OCI-LY3 (cell line): ENCODE measurements around the gene GNAI2.
"Not testable (repeated sequence)": the region's sequence is repeated elsewhere in the genome, so short reads cannot be mapped to it uniquely, and the experiment has no call there.

ENCODE experiments used
- H2AFZ ChIP-seq: fragments of 200-600, 300-600 bp; shearing (Covaris generic); 2 replicates; pipeline ENCODE4 v1.6.0; 2014; ENCODE audit warnings: antibody characterized with exemption, low read depth, low read length
- H3K27ac ChIP-seq: fragments of 200-600, 300-600 bp; sonication (generic); 2 replicates; pipeline ENCODE4 v1.5.1; 2014; ENCODE audit warnings: mild to moderate bottlenecking, low read length, moderate library complexity, mixed read lengths
- H3K27me3 ChIP-seq: fragments of 200-600, 300-600 bp; sonication (generic); 2 replicates; pipeline ENCODE4 v1.6.1; 2014; ENCODE audit warnings: low read depth, low read length, mixed read lengths
- H3K36me3 ChIP-seq: fragments of 200-600, 300-600 bp; sonication (generic); replicated peaks from 2 replicates; pipeline ENCODE3; 2014; ENCODE audit warnings: low read depth, low read length, mixed read lengths
- H3K4me1 ChIP-seq: fragments of 300-600, 200-600 bp; sonication (generic); 2 replicates; pipeline ENCODE4 v1.6.1; 2014; ENCODE audit warnings: low read length, mixed read lengths
- H3K4me2 ChIP-seq: fragments of 200-600, 300-600 bp; sonication (generic); 2 replicates; pipeline ENCODE4 v1.6.1; 2014; ENCODE audit warnings: low read length, mixed read lengths
- H3K4me3 ChIP-seq: fragments of 300-600, 200-600 bp; sonication (generic); 2 replicates; pipeline ENCODE4 v1.5.1; 2014; ENCODE audit warnings: antibody characterized with exemption, mild to moderate bottlenecking, low read length, moderate library complexity
- H3K79me2 ChIP-seq: fragments of 300-600, 200-600 bp; shearing (Covaris generic); 2 replicates; pipeline ENCODE4 v1.6.1; 2014; ENCODE audit warnings: mild to moderate bottlenecking, low read length, mixed read lengths
- H3K9ac ChIP-seq: fragments of 300-600, 200-600 bp; shearing (Covaris generic); 2 replicates; pipeline ENCODE4 v1.6.0; 2014; ENCODE audit warnings: mild to moderate bottlenecking, low read length, moderate library complexity
- H3K9me3 ChIP-seq: fragments of 200-600, 300-600 bp; shearing (Covaris generic); 2 replicates; pipeline ENCODE4 v1.6.1; 2014; ENCODE audit warnings: low read length, mixed read lengths; ENCODE audit not compliant: insufficient read depth
- H4K20me1 ChIP-seq: fragments of 200-600, 300-600 bp; sonication (generic); 2 replicates; pipeline ENCODE4 v1.6.1; 2016; ENCODE audit warnings: low read length, mixed read lengths; ENCODE audit not compliant: insufficient read depth
- CTCF ChIP-seq: fragments of 200-600, 300-600 bp; sonication (generic); IDR thresholded peaks from 2 replicates; pipeline ENCODE4 v1.5.1; 2014; ENCODE audit warnings: antibody characterized with exemption, low read length, low read depth
- EZH2phosphoT487 ChIP-seq: fragments of 200-600 bp; shearing (Covaris generic); IDR thresholded peaks from 2 replicates; pipeline ENCODE4 v1.6.1; 2018; ENCODE audit warnings: antibody characterized with exemption, mixed run types, low read depth

GNAI2 gene

GRCh38 chr3:50278123-50278879 lies 42.3 kb downstream of the GNAI2 start:
- H3K4me2 ChIP-seq, result no peak overlapping the region
- no peak overlapping the region for H2AFZ ChIP-seq
- H3K9ac ChIP-seq, result no peak overlapping the region
- H3K4me3 ChIP-seq, result no peak overlapping the region
- H3K27ac ChIP-seq, result no peak overlapping the region
- H3K27me3 ChIP-seq, result peaks cover 4% of the 10 kb centered on the region; the same call in 1 of the 2 replicates
- H3K9me3 ChIP-seq, result no peaks in the 10 kb centered on the region
- TF ChIP-seq CTCF (no peak), EZH2phosphoT487 (no peak)
- no peaks in the 10 kb centered on the region for H3K79me2 ChIP-seq
- H3K36me3 ChIP-seq, result no peaks in the 10 kb centered on the region
- H4K20me1 ChIP-seq, result no peaks in the 10 kb centered on the region
- peaks cover 2% of the 10 kb centered on the region; the same call in 1 of the 2 replicates for H3K4me1 ChIP-seq

- Histone ChIP-seq H3K4me2 (no peak within 1 kb of the TSS), H3K79me2 (no peaks in the 10 kb centered on the region), H2AFZ (no peak within 1 kb of the TSS), H3K9ac (no peak within 1 kb of the TSS), H3K36me3 (no peaks in the 10 kb centered on the region), H3K4me3 (no peak within 1 kb of the TSS), H3K27ac (no peak within 1 kb of the TSS), H3K27me3 (peaks cover 3% of the 10 kb centered on the region; the same call in 1 of the 2 replicates), H3K9me3 (no peaks in the 10 kb centered on the region), H3K4me1 (no peaks in the 10 kb centered on the region), H4K20me1 (no peaks in the 10 kb centered on the region)
- TF ChIP-seq EZH2phosphoT487 (no peak), CTCF (no peak)
These were observed 42.8 kb downstream of the GNAI2 start, which contains the start of gene LSMEM2 for GRCh38 chr3:50278880-50279224. Gene LSMEM2 (plus strand): TSS chr3:50279087. CDS start chr3:50279114, 27 bp downstream.

- H3K4me1 ChIP-seq, result no peaks in the 10 kb centered on the region
- no peak overlapping the region for H3K9ac ChIP-seq
- no peaks in the 10 kb centered on the region for H3K9me3 ChIP-seq
- no peaks in the 10 kb centered on the region for H3K79me2 ChIP-seq
- H4K20me1 ChIP-seq, result no peaks in the 10 kb centered on the region
- H3K4me2 ChIP-seq, result no peak overlapping the region
- no peaks in the 10 kb centered on the region for H3K27me3 ChIP-seq
- H2AFZ ChIP-seq, result no peak overlapping the region
- no peak for TF ChIP-seq EZH2phosphoT487
- no peak for TF ChIP-seq CTCF
- H3K4me3 ChIP-seq, result no peak overlapping the region
- H3K36me3 ChIP-seq, result no peaks in the 10 kb centered on the region
- no peak overlapping the region for H3K27ac ChIP-seq
These were observed 43.4 kb downstream of the GNAI2 start for GRCh38 chr3:50279255-50280016.

- not testable (repeated sequence) for H4K20me1 ChIP-seq, H3K4me2 ChIP-seq, H3K79me2 ChIP-seq, H3K9ac ChIP-seq, H3K27me3 ChIP-seq, H3K9me3 ChIP-seq, H3K4me3 ChIP-seq, H3K27ac ChIP-seq, H3K4me1 ChIP-seq, H2AFZ ChIP-seq
- peaks cover 31% of the 10 kb centered on the region for H3K36me3 ChIP-seq
These were observed 48.1 kb downstream of the GNAI2 start for GRCh38 chr3:50284121-50284520.
